ENCODE data around the gene ADISSP. TPM values are rescaled to one million over a fixed set of nuclear protein-coding genes. Genes with fewer than 3 reads are reported as not detected.

The ADISSP gene
- total and polyA plus RNA-seq, 2 donors (not counting 1 experiment from before 2014, with no cell fraction given), result 17.0 to 23.5 TPM

GRCh38 chr20:3710703-3711483, 56.7 kb downstream of the ADISSP start:
- no peak overlapping the region for H3K4me2 ChIP-seq (ENCODE audit: extremely low read depth, insufficient read depth, low read length)
- H3K4me3 ChIP-seq (replicated peaks in 1 of 4; ENCODE audit: control extremely low read depth in 1 of 4, insufficient read depth in 1 of 4, low read depth in 3 of 4, low read length in 4 of 4), result no peak overlapping the region
- no peaks in the 10 kb centered on the region for H3K79me2 ChIP-seq (ENCODE audit: control insufficient read depth, insufficient read depth, low read length)
- no peaks in the 10 kb centered on the region for H3K36me3 ChIP-seq (ENCODE audit: control insufficient read depth, insufficient read depth, low read length)
- no peak overlapping the region for H3K9ac ChIP-seq (ENCODE audit: insufficient read depth, low read length)
- DNase-seq (ENCODE audit: low read depth in 2 of 2), result peak; percentile 20 to 48
- TF ChIP-seq EZH2 (IDR thresholded peaks at IDR 0.05; ENCODE audit: low read length, missing control alignments) (no peak), CTCF (conservative IDR thresholded peaks at IDR 0.05 in 1 of 2, IDR thresholded peaks at IDR 0.05 in 1 of 2; ENCODE audit: low read depth in 1 of 2, low read length in 2 of 2) (peak; percentile 82 to 83)
- no peaks in the 10 kb centered on the region for H3K9me3 ChIP-seq (ENCODE audit: control insufficient read depth, insufficient read depth, low read depth, low read length)
- no peaks in the 10 kb centered on the region for H4K20me1 ChIP-seq (ENCODE audit: control insufficient read depth, extremely low read depth, insufficient read depth, low read length)
- no peaks in the 10 kb centered on the region for H3K4me1 ChIP-seq (ENCODE audit: control insufficient read depth, extremely low read depth, insufficient read depth, low read length)
- no peak overlapping the region for H2AFZ ChIP-seq (ENCODE audit: low read length)
- H3K27me3 ChIP-seq (ENCODE audit: control insufficient read depth, insufficient read depth, low read length), result no peaks in the 10 kb centered on the region
- no peak overlapping the region for H3K27ac ChIP-seq (ENCODE audit: insufficient read depth, low read length)

GRCh38 chr20:3710011-3710466, 57.5 kb downstream of the ADISSP start:
- Histone ChIP-seq H3K27me3 (ENCODE audit: control insufficient read depth, insufficient read depth, low read length) (no peaks in the 10 kb centered on the region), H3K4me2 (ENCODE audit: extremely low read depth, insufficient read depth, low read length) (no peak overlapping the region), H3K27ac (ENCODE audit: insufficient read depth, low read length) (no peak overlapping the region), H3K4me3 (replicated peaks in 1 of 4; ENCODE audit: control extremely low read depth in 1 of 4, insufficient read depth in 1 of 4, low read depth in 3 of 4, low read length in 4 of 4) (no peak overlapping the region), H4K20me1 (ENCODE audit: control insufficient read depth, extremely low read depth, insufficient read depth, low read length) (no peaks in the 10 kb centered on the region), H3K9me3 (ENCODE audit: control insufficient read depth, insufficient read depth, low read depth, low read length) (no peaks in the 10 kb centered on the region), H2AFZ (ENCODE audit: low read length) (no peak overlapping the region), H3K4me1 (ENCODE audit: control insufficient read depth, extremely low read depth, insufficient read depth, low read length) (no peaks in the 10 kb centered on the region), H3K79me2 (ENCODE audit: control insufficient read depth, insufficient read depth, low read length) (no peaks in the 10 kb centered on the region), H3K36me3 (ENCODE audit: control insufficient read depth, insufficient read depth, low read length) (no peaks in the 10 kb centered on the region), H3K9ac (ENCODE audit: insufficient read depth, low read length) (no peak overlapping the region)
- TF ChIP-seq EZH2 (IDR thresholded peaks at IDR 0.05; ENCODE audit: low read length, missing control alignments), result no peak
- no peak for TF ChIP-seq CTCF (conservative IDR thresholded peaks at IDR 0.05 in 1 of 2, IDR thresholded peaks at IDR 0.05 in 1 of 2; ENCODE audit: low read depth in 1 of 2, low read length in 2 of 2)
- DNase-seq (ENCODE audit: low read depth in 2 of 2), result no peak

GRCh38 chr20:3707508-3707899, 60.0 kb downstream of the ADISSP start:
- DNase-seq (ENCODE audit: low read depth in 2 of 2), result no peak
- no peaks in the 10 kb centered on the region for H3K4me1 ChIP-seq (ENCODE audit: control insufficient read depth, extremely low read depth, insufficient read depth, low read length)
- no peak overlapping the region for H3K27ac ChIP-seq (ENCODE audit: insufficient read depth, low read length)
- H3K9me3 ChIP-seq (ENCODE audit: control insufficient read depth, insufficient read depth, low read depth, low read length), result no peaks in the 10 kb centered on the region
- no peaks in the 10 kb centered on the region for H4K20me1 ChIP-seq (ENCODE audit: control insufficient read depth, extremely low read depth, insufficient read depth, low read length)
- H3K36me3 ChIP-seq (ENCODE audit: control insufficient read depth, insufficient read depth, low read length), result no peaks in the 10 kb centered on the region
- no peaks in the 10 kb centered on the region for H3K79me2 ChIP-seq (ENCODE audit: control insufficient read depth, insufficient read depth, low read length)
- H3K9ac ChIP-seq (ENCODE audit: insufficient read depth, low read length), result no peak overlapping the region
- H3K4me2 ChIP-seq (ENCODE audit: extremely low read depth, insufficient read depth, low read length), result no peak overlapping the region
- no peak overlapping the region for H2AFZ ChIP-seq (ENCODE audit: low read length)
- H3K27me3 ChIP-seq (ENCODE audit: control insufficient read depth, insufficient read depth, low read length), result peaks cover 3% of the 10 kb centered on the region
- no peak overlapping the region for H3K4me3 ChIP-seq (replicated peaks in 1 of 4; ENCODE audit: control extremely low read depth in 1 of 4, insufficient read depth in 1 of 4, low read depth in 3 of 4, low read length in 4 of 4)
- no peak for TF ChIP-seq CTCF (conservative IDR thresholded peaks at IDR 0.05 in 1 of 2, IDR thresholded peaks at IDR 0.05 in 1 of 2; ENCODE audit: low read depth in 1 of 2, low read length in 2 of 2)
- no peak for TF ChIP-seq EZH2 (IDR thresholded peaks at IDR 0.05; ENCODE audit: low read length, missing control alignments)
